Transverse colon (tissue), 4 donors: ENCODE results near the gene PPCDC. TPM values are rescaled to one million over a fixed set of nuclear protein-coding genes. Genes with fewer than 3 reads are reported as not detected.

Source experiments
- DNase-seq: peaks from one replicate; pipeline ENCODE4 v3.0.0-alpha.2; 2019
- H3K27ac ChIP-seq, 4 donors: fragments of 200-600 bp; sonication (generic); 2 replicates each; pipeline ENCODE4 v1.5.1; 2016 to 2018; ENCODE audit warnings: inconsistent platforms in 4 of 4
- H3K27me3 ChIP-seq: fragments of 200-600 bp; sonication (generic); 2 replicates; pipeline ENCODE4 v1.5.1; 2017; ENCODE audit warnings: inconsistent platforms
- H3K36me3 ChIP-seq, 4 donors: fragments of 200-600 bp; sonication (generic); 2 replicates each; pipeline ENCODE4 v1.5.1; 2017 to 2019; ENCODE audit warnings: inconsistent platforms in 4 of 4
- H3K4me1 ChIP-seq, 4 donors: fragments of 200-600 bp; sonication (generic); 2 replicates each; pipeline ENCODE4 v1.5.1; 2017 to 2020; ENCODE audit warnings: inconsistent platforms in 4 of 4
- H3K4me3 ChIP-seq, 4 donors: fragments of 200-600 bp; sonication (generic); 1 replicate in 1 of 4; 2 replicates in 3 of 4; pipeline versions ENCODE4 v1.5.1 to v1.6.1; 2017 to 2019; ENCODE audit warnings: inconsistent platforms in 4 of 4
- H3K9me3 ChIP-seq, 2 donors: fragments of 200-600 bp; sonication (generic); 2 replicates each; pipeline ENCODE4 v1.5.1; 2017 to 2019; ENCODE audit warnings: inconsistent platforms in 2 of 2
- CTCF ChIP-seq, 5 experiments: fragments of 200-600 bp in 3 of 5; fragments of 450-650 bp in 2 of 5; sonication (generic) in 3 of 5; IDR thresholded peaks; 1 replicate in 2 of 5; 2 replicates in 3 of 5; pipeline ENCODE4 v1.5.1; 2016 to 2017; ENCODE audit warnings: antibody characterized with exemption in 5 of 5, inconsistent platforms in 3 of 5, mild to moderate bottlenecking in 2 of 5, moderate library complexity in 1 of 5
- EP300 ChIP-seq: sonication (generic); formaldehyde crosslinking; IDR thresholded peaks from one replicate; pipeline ENCODE4 v1.6.1; 2017; ENCODE audit warnings: antibody characterized with exemption, low read depth
- POLR2A ChIP-seq: fragments of 450-650 bp; IDR thresholded peaks from one replicate; pipeline ENCODE4 v1.6.1; 2016; ENCODE audit warnings: antibody characterized with exemption, mild to moderate bottlenecking, moderate library complexity
- POLR2AphosphoS5 ChIP-seq, 3 donors: sonication (generic); formaldehyde crosslinking; IDR thresholded peaks; one replicate each; pipeline ENCODE4 v1.6.1; 2016; ENCODE audit warnings: antibody characterized with exemption in 3 of 3
- WGBS, 2 donors: methylation state at CpG; one replicate each; pipeline ENCODE4 v1.1.5; 2018; ENCODE audit warnings: low coverage in 1 of 2; 5-methylcytosine and 5-hydroxymethylcytosine counted together
- in situ Hi-C, 4 donors: fragments of 200-750 bp; cut with MboI; loops; one replicate each; pipeline versions ENCODE4 v1.15.0 to v1.15.1; 2017; ENCODE audit warnings: low sequenced_read_pairs in 3 of 4, low pct_ligation_motif_present in 1 of 4, low pct_unique_long_range_greater_than_20kb in 1 of 4
- intact Hi-C: fragments of 100-400 bp; cut with DNase I; formaldehyde crosslinking; loops from one replicate; pipeline ENCODE4 v1.15.1; 2023; ENCODE audit warnings: low total_unique reads
- total RNA-seq, 4 donors: library from RNA; depleted of rRNA; stranded (reverse); fragments of >200 nt; gene quantifications; one replicate each; pipeline ENCODE4 v1.1.0, GENCODE V29; 2016

PPCDC gene
- total RNA-seq, 4 donors from 2014 or later: 5.2 to 54.5 (median 25.2) TPM

DNA sequence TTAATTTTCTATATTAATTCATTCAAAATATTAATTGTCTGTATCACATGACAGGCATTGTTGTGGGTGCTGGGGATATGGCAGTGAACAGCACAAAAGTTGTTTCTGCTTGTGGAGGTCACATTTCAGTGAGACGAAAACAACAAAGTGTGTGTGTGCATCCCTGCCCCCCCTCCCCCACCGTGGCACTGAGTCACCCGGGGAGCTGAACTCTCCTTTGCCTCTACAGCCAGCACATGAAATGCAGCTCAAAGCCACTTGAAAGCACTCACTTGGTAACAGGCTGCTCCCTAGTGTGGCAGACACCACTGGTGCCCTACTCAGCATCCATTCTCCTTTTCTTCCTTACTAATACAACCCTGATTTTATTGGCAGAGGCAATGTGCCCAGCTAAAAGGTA lies 44.9 kb upstream of the PPCDC start:
- DNase-seq: no peak
- no peaks in the 10 kb centered on the region for H3K36me3 ChIP-seq
- in situ Hi-C loops (no loop called here), intact Hi-C loops (no loop called here)
- H3K27ac ChIP-seq: no peak overlapping the region
- WGBS, 2 donors: 30% methylated on average over 3 of the region's 3 CpGs; no CpG with 5 or more reads in 1 of the 2 donors
- H3K4me3 ChIP-seq: no peak overlapping the region
- H3K27me3 ChIP-seq: no peaks in the 10 kb centered on the region
- no peak for TF ChIP-seq CTCF (IDR thresholded peaks at IDR 0.05)
- no peak for TF ChIP-seq EP300
- TF ChIP-seq POLR2AphosphoS5 (IDR thresholded peaks at IDR 0.05): no peak
- TF ChIP-seq POLR2A: no peak
- H3K4me1 ChIP-seq: peaks cover 0 to 4% (median 0%) of the 10 kb centered on the region in 4 donors
- H3K9me3 ChIP-seq: no peaks in the 10 kb centered on the region

- TF ChIP-seq POLR2A: no peak
- no peak for TF ChIP-seq CTCF (IDR thresholded peaks at IDR 0.05)
- no peak for TF ChIP-seq EP300
- no peak for TF ChIP-seq POLR2AphosphoS5 (IDR thresholded peaks at IDR 0.05)
- 73 to 82% methylated on average over 3 to 5 of the region's 5 CpGs for WGBS, 2 donors
- Histone ChIP-seq H3K27ac (no peak overlapping the region), H3K27me3 (no peaks in the 10 kb centered on the region), H3K36me3 (no peaks in the 10 kb centered on the region), H3K4me3 (no peak overlapping the region), H3K9me3 (no peaks in the 10 kb centered on the region), H3K4me1 (peaks cover 0 to 4% (median 0%) of the 10 kb centered on the region in 4 donors)
- DNase-seq: no peak
- intact Hi-C loops (no loop called here), in situ Hi-C loops (no loop called here)
These were observed 41.2 kb upstream of the PPCDC start for GRCh38 chr15:74982183-74982582.

DNA sequence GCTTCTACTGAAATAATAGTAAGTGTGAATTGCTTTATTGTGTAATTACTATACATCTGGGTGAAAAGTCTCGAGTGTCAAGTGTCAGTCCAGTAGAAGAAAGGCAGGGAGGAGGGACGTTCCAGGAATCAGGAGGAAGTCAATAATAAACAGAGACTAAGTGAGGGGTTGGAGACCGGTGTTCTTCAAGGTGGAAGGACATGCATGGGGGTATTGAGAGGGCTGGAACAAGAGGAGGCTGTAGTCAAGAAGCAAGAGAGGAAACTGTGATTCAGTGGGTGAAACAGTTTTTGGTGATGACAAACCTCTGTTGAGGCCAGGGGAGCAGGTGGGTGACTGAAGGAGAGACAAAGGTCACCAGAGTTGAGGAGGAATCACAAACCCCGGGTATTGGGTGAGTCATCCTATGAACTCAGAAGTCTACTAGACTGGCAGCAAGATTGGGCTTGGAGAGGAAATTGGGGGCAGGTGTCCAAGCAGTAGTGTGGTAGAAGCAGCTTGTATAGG lies 39.6 kb upstream of the PPCDC start:
- intact Hi-C loops (no loop called here), in situ Hi-C loops (no loop called here)
- peak overlapping the region in 3 of 4 donors; percentile 9 to 48 (median 12) for H3K27ac ChIP-seq

More for the DNA sequence above, 39.6 kb upstream of the PPCDC start:
- Histone ChIP-seq H3K4me1 (peaks cover 0 to 4% (median 0%) of the 10 kb centered on the region in 4 donors), H3K4me3 (no peak overlapping the region), H3K27me3 (no peaks in the 10 kb centered on the region), H3K36me3 (no peaks in the 10 kb centered on the region), H3K9me3 (no peaks in the 10 kb centered on the region)
- WGBS, 2 donors: 7 to 11% methylated on average over 2 to 4 of the region's 4 CpGs
- no peak for DNase-seq
- no peak for TF ChIP-seq CTCF (IDR thresholded peaks at IDR 0.05)
- TF ChIP-seq POLR2AphosphoS5 (IDR thresholded peaks at IDR 0.05): peak in 1 of 3 donors; percentile 15
- TF ChIP-seq EP300: no peak
